SU-DHL-6 (cell line): ENCODE results near the gene MARCHF10.

Experiments
- H2AFZ ChIP-seq: fragments of 200-600 bp; sonication (generic); 2 replicates; pipeline ENCODE4 v1.6.1; 2014; ENCODE audit warnings: low read depth, mild to moderate bottlenecking, moderate library complexity, mixed read lengths, antibody characterized with exemption, low read length; ENCODE audit not compliant: severe bottlenecking
- H3F3A ChIP-seq: fragments of 200-600 bp; shearing (Covaris generic); 2 replicates; pipeline ENCODE4 v1.6.0; 2016; ENCODE audit warnings: antibody characterized with exemption, mild to moderate bottlenecking; ENCODE audit not compliant: insufficient read depth
- H3K27ac ChIP-seq: fragments of 200-600 bp; sonication (generic); 2 replicates; pipeline ENCODE4 v1.5.1; 2016; ENCODE audit warnings: low read depth, mild to moderate bottlenecking, low read length, moderate library complexity, mixed read lengths
- H3K27me3 ChIP-seq: fragments of 200-600 bp; sonication (generic), shearing (Covaris generic); 2 replicates; pipeline ENCODE4 v1.6.0; 2014; ENCODE audit warnings: mild to moderate bottlenecking, low read length
- H3K36me3 ChIP-seq: fragments of 200-600 bp; sonication (generic); 2 replicates; pipeline ENCODE4 v1.6.1; 2014; ENCODE audit warnings: mild to moderate bottlenecking, low read length, mixed read lengths
- H3K4me2 ChIP-seq: fragments of 300-600, 200-600 bp; shearing (Covaris generic), sonication (generic); 2 replicates; pipeline ENCODE4 v1.6.0; 2014; ENCODE audit warnings: low read length, low read depth, mild to moderate bottlenecking; ENCODE audit not compliant: poor library complexity, severe bottlenecking
- H3K4me3 ChIP-seq: fragments of 200-600 bp; sonication (generic); 2 replicates; pipeline ENCODE4 v1.5.1; 2014; ENCODE audit warnings: antibody characterized with exemption, low read length, mild to moderate bottlenecking, mixed read lengths; ENCODE audit not compliant: insufficient read depth, poor library complexity, severe bottlenecking
- H3K79me2 ChIP-seq: fragments of 200-600 bp; sonication (generic); 2 replicates; pipeline ENCODE4 v1.6.1; 2014; ENCODE audit warnings: mild to moderate bottlenecking, low read length, moderate library complexity; ENCODE audit not compliant: insufficient read depth
- H3K9ac ChIP-seq: fragments of 200-600 bp; sonication (generic); 2 replicates; pipeline ENCODE4 v1.7.0; 2014; ENCODE audit warnings: mild to moderate bottlenecking, low read length
- H3K9me2 ChIP-seq: fragments of 200-600 bp; sonication (generic); replicated peaks from 2 replicates; pipeline ENCODE4 v1.6.1; 2014; ENCODE audit warnings: low read length; ENCODE audit not compliant: insufficient read depth
- H3K9me3 ChIP-seq: fragments of 200-600 bp; sonication (generic); 2 replicates; pipeline ENCODE4 v1.6.1; 2014; ENCODE audit warnings: low read length, mixed read lengths; ENCODE audit not compliant: insufficient read depth
- H4K20me1 ChIP-seq: fragments of 200-600 bp; sonication (generic); 2 replicates; pipeline ENCODE4 v1.6.1; 2014; ENCODE audit warnings: low read depth, mild to moderate bottlenecking, antibody characterized with exemption, low read length, moderate library complexity, mixed read lengths
- EZH2phosphoT487 ChIP-seq: fragments of 200-600 bp; sonication (generic), shearing (Covaris generic); conservative IDR thresholded peaks from 2 replicates; pipeline ENCODE4 v1.6.1; 2018; ENCODE audit warnings: mild to moderate bottlenecking, antibody characterized with exemption, low read length, moderate library complexity, mixed read lengths
- TF ChIP-seq, protein P1 (sequence below): fragments of 200-600 bp; sonication (generic); IDR thresholded peaks from one replicate; pipeline ENCODE4 v1.5.1; 2017; ENCODE audit warnings: antibody characterized with exemption, mild to moderate bottlenecking, low read length, moderate library complexity; ENCODE audit not compliant: insufficient read depth, poor library complexity, severe bottlenecking

The MARCHF10 gene

GRCh38 chr17:62653002-62653825 lies 154.9 kb downstream of the MARCHF10 start:
- Histone ChIP-seq H3K9me3 (no peaks in the 10 kb centered on the region), H2AFZ (peak overlapping the region; percentile 47), H3K9me2 (no peaks in the 10 kb centered on the region), H3K9ac (no peak overlapping the region), H3F3A (no peaks in the 10 kb centered on the region), H3K4me3 (no peak overlapping the region), H3K4me2 (peak overlapping the region; percentile 39), H3K27ac (no peak overlapping the region), H3K27me3 (no peaks in the 10 kb centered on the region; the same call in 1 of the 2 replicates), H4K20me1 (no peaks in the 10 kb centered on the region), H3K36me3 (no peaks in the 10 kb centered on the region), H3K79me2 (no peaks in the 10 kb centered on the region)
- TF ChIP-seq, protein P1, sequence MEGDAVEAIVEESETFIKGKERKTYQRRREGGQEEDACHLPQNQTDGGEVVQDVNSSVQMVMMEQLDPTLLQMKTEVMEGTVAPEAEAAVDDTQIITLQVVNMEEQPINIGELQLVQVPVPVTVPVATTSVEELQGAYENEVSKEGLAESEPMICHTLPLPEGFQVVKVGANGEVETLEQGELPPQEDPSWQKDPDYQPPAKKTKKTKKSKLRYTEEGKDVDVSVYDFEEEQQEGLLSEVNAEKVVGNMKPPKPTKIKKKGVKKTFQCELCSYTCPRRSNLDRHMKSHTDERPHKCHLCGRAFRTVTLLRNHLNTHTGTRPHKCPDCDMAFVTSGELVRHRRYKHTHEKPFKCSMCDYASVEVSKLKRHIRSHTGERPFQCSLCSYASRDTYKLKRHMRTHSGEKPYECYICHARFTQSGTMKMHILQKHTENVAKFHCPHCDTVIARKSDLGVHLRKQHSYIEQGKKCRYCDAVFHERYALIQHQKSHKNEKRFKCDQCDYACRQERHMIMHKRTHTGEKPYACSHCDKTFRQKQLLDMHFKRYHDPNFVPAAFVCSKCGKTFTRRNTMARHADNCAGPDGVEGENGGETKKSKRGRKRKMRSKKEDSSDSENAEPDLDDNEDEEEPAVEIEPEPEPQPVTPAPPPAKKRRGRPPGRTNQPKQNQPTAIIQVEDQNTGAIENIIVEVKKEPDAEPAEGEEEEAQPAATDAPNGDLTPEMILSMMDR = no peak
- no peak for TF ChIP-seq EZH2phosphoT487

DNA sequence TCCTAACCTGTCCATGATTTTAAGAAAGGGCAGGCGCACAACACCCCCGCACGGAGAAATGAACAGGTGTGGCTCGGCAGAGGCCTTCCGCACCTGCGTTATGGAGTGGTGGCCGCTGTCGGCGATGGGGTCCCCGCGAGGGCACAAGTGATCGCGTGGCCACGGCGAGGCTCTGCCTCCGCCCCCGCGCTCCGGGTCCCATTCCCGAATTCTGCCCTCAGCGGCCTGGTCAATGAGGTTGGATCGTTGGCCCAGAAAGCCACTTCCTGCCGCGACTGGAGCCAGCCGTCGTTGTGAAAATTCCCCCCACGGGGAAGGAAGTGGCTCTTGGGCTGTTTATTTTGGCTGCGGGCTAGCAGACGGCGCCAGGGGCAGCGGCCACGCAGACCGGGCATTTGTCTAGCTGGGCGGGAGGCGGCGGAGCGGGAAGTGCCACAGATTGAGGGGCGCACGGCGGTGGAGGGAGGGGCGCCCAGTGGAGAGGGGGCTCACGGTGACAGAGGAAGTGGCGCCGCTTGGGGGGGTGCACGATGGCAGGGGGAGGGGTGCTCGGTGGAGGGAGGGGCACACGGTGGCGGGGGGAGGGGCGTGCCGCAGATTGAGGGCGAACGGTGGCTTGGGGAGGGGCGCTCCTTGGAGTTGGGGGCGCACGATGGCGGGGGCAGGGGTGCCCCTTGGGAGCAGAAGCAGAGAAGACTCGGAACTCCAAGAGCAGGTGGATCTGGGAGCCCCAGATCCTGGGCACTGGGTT lies 155.7 kb downstream of the MARCHF10 start:
- Histone ChIP-seq H3K79me2 (no peaks in the 10 kb centered on the region), H3K27ac (no peak overlapping the region), H3K4me2 (peak overlapping the region; percentile 39), H3K9me3 (no peaks in the 10 kb centered on the region), H3F3A (no peaks in the 10 kb centered on the region), H3K9me2 (no peaks in the 10 kb centered on the region), H3K27me3 (no peaks in the 10 kb centered on the region; the same call in 1 of the 2 replicates), H2AFZ (peak overlapping the region; percentile 47), H3K36me3 (no peaks in the 10 kb centered on the region), H3K4me3 (no peak overlapping the region), H3K9ac (peak overlapping the region; percentile 18), H4K20me1 (no peaks in the 10 kb centered on the region)
- TF ChIP-seq, protein P1 = no peak
- no peak for TF ChIP-seq EZH2phosphoT487
